ENCODE results near the gene JARID2. TPM values are rescaled to one million over a fixed set of nuclear protein-coding genes. Genes with fewer than 3 reads are reported as not detected.

The JARID2 gene
- total and polyA plus RNA-seq, 12 donors, result 2.3 to 11.6 (median 8.7) TPM

GRCh38 chr6:15484140-15484539 is 238.3 kb downstream of the JARID2 start:
- WGBS, 2 donors, result 79 to 84% methylated on average over 3 of the region's 3 CpGs
- no peak for ATAC-seq
- peaks cover 0 to 47% (median 25%) of the 10 kb centered on the region in 9 donors for H3K4me1 ChIP-seq

GRCh38 chr6:15484821-15485220 is 239.0 kb downstream of the JARID2 start:
- intact Hi-C loops (cut with DNase I), result loop anchor here in 1 of 10 donors (5.0 kb wide), 1 partner anchor 43 kb away; no protein-coding TSS in a partner anchor
- no peak for TF ChIP-seq CTCF (IDR thresholded peaks at IDR 0.05)
- ATAC-seq (no peak), DNase-seq (no peak)
- peaks cover 0 to 40% (median 25%) of the 10 kb centered on the region in 9 donors for H3K4me1 ChIP-seq
- H3K27ac ChIP-seq, result no peak overlapping the region
- no peak overlapping the region for H3K4me3 ChIP-seq
- WGBS, 2 donors, result 96 to 98% methylated on average over 4 of the region's 4 CpGs
- H3K9me3 ChIP-seq, result no peaks in the 10 kb centered on the region
- H3K36me3 ChIP-seq, result peaks cover 0 to 31% (median 19%) of the 10 kb centered on the region in 9 donors
- H3K27me3 ChIP-seq, result no peaks in the 10 kb centered on the region

More at GRCh38 chr6:15484140-15484539, 238.3 kb downstream of the JARID2 start:
- no peaks in the 10 kb centered on the region for H3K9me3 ChIP-seq
- DNase-seq, result no peak
- no peak for TF ChIP-seq CTCF (IDR thresholded peaks at IDR 0.05)
- H3K36me3 ChIP-seq, result peaks cover 0 to 24% (median 19%) of the 10 kb centered on the region in 9 donors
- H3K27ac ChIP-seq, result no peak overlapping the region
- no peak overlapping the region for H3K4me3 ChIP-seq
- intact Hi-C loops (cut with DNase I), result no loop called here
- H3K27me3 ChIP-seq, result no peaks in the 10 kb centered on the region

DNA sequence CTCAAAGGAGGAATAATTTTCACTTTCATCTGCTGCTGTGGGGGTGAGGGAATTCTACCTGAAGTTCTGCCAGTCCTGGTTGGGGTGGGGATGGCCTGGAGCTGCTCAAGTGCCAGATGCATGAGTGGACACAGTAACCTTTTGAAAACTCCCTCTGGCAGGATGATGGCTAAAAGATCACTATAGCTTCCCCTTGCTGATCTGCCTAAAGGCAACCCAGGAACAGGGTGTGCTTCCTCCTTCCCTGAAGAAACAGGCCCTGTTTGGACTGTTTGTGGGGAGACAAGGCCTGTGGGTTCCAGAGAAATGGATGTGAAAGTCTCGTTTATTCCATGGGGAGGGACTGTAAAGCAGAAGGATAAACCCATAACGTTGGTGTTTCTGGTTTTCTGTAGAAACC is 240.1 kb downstream of the JARID2 start:
- no peak overlapping the region for H3K27ac ChIP-seq
- intact Hi-C loops (cut with DNase I), result loop anchor here in 1 of 10 donors (5.0 kb wide), 1 partner anchor 44 kb away; no protein-coding TSS in a partner anchor

DNA sequence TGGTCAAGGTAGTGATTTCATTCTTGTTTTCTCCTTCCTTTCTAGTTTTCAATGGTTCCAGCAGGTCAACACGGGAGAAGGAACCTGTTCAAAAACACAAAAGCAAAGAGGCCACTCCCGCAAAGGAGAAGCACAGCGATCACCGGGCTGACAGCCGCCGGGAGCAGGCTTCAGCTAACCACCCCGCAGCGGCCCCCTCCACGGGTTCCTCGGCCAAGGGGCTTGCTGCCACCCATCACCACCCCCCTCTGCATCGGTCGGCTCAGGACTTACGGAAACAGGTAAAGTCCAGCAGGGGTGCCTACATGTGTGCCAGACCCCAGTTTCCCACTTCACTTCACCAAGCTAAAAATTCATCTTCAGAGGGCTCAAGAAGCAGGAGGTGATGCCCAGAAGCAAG is 241.4 kb downstream of the JARID2 start:
- H3K4me3 ChIP-seq, result no peak overlapping the region
- H3K9me3 ChIP-seq, result no peaks in the 10 kb centered on the region
- 96 to 98% methylated on average over 13 of the region's 13 CpGs for WGBS, 2 donors
- H3K36me3 ChIP-seq, result peaks cover 0 to 31% (median 19%) of the 10 kb centered on the region in 9 donors
- no peak for TF ChIP-seq CTCF (IDR thresholded peaks at IDR 0.05)
- peaks cover 0 to 40% (median 23%) of the 10 kb centered on the region in 9 donors for H3K4me1 ChIP-seq
- DNase-seq (no peak), ATAC-seq (no peak)
- no peaks in the 10 kb centered on the region for H3K27me3 ChIP-seq
- intact Hi-C loops (cut with DNase I), result loop anchor here in 1 of 10 donors (5.0 kb wide), 1 partner anchor 45 kb away; no protein-coding TSS in a partner anchor
- H3K27ac ChIP-seq, result no peak overlapping the region

More for the DNA sequence above, 240.1 kb downstream of the JARID2 start:
- H3K4me1 ChIP-seq, result peaks cover 0 to 37% (median 19%) of the 10 kb centered on the region in 9 donors
- no peaks in the 10 kb centered on the region for H3K9me3 ChIP-seq
- no peak overlapping the region for H3K4me3 ChIP-seq
- H3K27me3 ChIP-seq, result no peaks in the 10 kb centered on the region
- no peak for TF ChIP-seq CTCF (IDR thresholded peaks at IDR 0.05)
- DNase-seq (no peak), ATAC-seq (peak in 2 of 8 donors; percentile 30 to 43)
- 76 to 80% methylated on average over 2 of the region's 2 CpGs for WGBS, 2 donors
- H3K36me3 ChIP-seq, result peaks cover 0 to 31% (median 19%) of the 10 kb centered on the region in 9 donors

Data from heart right ventricle (tissue), 16 donors.